ENCODE results near the gene PLPP2. TPM values are rescaled to one million over a fixed set of nuclear protein-coding genes. Genes with fewer than 3 reads are reported as not detected.

PLPP2 gene
- total RNA-seq (2022; extraction: Qiagen RNA extraction): 78.6 to 117 TPM (median 112 TPM) in 5 replicates

DNA sequence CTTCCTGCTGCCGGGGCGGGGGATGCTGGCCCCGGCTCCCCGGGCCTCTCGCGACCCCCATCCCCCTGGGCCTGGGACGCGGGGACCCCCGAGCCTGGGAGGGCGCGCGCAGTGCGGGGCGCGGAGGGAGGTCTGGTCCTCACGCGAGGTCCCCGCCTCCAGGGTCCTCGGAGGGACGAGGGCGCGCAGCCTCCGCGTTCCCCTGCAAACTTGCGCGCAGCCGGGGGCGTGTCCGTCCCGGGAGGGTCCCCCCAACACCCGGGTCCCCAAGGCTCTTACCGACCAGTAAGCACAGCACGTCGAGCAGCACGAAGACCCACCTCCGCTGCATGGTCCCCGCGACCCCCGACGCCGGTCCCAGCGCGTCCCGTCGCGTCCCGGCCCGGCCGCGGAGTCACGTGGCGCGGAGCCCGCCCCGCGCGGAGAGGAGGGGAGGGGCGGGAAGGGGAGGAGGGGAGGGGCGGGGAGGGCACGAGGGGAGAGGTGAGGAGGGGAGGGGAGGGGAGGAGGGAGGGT lies at the start of gene PLPP2:
Gene PLPP2 (minus strand): TSS at position 398 of the 516 bp plus-strand sequence. CDS start 67 bp downstream, at position 331.

Other genes with a start within 250 kb of the PLPP2 start
- not detected in 5 replicates for gene OR4F17, start 184.3 kb downstream of the PLPP2 start, total RNA-seq (2022; extraction: Qiagen RNA extraction)
- gene MIER2, start 53.4 kb upstream of the PLPP2 start, total RNA-seq (2022; extraction: Qiagen RNA extraction): 14.9 to 22.8 TPM (median 21.9 TPM) in 5 replicates
- gene C2CD4C, start 117.7 kb upstream of the PLPP2 start, total RNA-seq (2022; extraction: Qiagen RNA extraction): 0.25 to 0.59 TPM (median 0.54 TPM) in 5 replicates
- gene SHC2, start 169.6 kb upstream of the PLPP2 start, total RNA-seq (2022; extraction: Qiagen RNA extraction): 0.52 to 1.4 TPM (median 1.1 TPM) in 5 replicates
- gene MADCAM1, start 205.1 kb upstream of the PLPP2 start, total RNA-seq (2022; extraction: Qiagen RNA extraction): 0.23 to 0.39 TPM (median 0.33 TPM) in 5 replicates
- gene TPGS1, start 216.1 kb upstream of the PLPP2 start, total RNA-seq (2022; extraction: Qiagen RNA extraction): 8.1 to 17.5 TPM (median 17.2 TPM) in 5 replicates
- gene CDC34, start 240.4 kb upstream of the PLPP2 start, total RNA-seq (2022; extraction: Qiagen RNA extraction): 67.1 to 108 TPM (median 103 TPM) in 5 replicates